PC-3 (cell line): Measurements from ENCODE around the gene MKRN3. TPM values are rescaled to one million over a fixed set of nuclear protein-coding genes. Genes with fewer than 3 reads are reported as not detected.

Experiments used
- ATAC-seq: fragments of 200-7000 bp; cut with Tn5 transposase; 2 replicates; pipeline ENCODE4 v1.9.1; 2020; ENCODE audit warnings: mild to moderate bottlenecking, moderate library complexity
- BruUV-seq: library from RNA; stranded (reverse); fragments of 400-500 nt; replicated peaks from 2 replicates; lab custom pipeline; 2021; lab: Mats Ljungman, UMichigan
- CTCF ChIA-PET: fragments of 300-600 bp; sonication (Branson Sonifier 250); formaldehyde crosslinking; loops from one replicate; lab custom pipeline; 2022; ENCODE audit warnings: antibody characterized with exemption; lab: Charles Lee
- POLR2A ChIA-PET: fragments of 300-600 bp; sonication (Branson Sonifier 250); formaldehyde crosslinking; loops from one replicate; lab custom pipeline; 2022; ENCODE audit warnings: antibody characterized with exemption; ENCODE audit not compliant: unreplicated experiment; lab: Charles Lee
- DNase-seq: peaks from one replicate; pipeline ENCODE4 v3.0.0-alpha.2; 2015
- H2AFZ ChIP-seq: fragments of 300-600 bp; sonication (generic); 2 replicates; pipeline ENCODE4 v1.6.0; 2016; ENCODE audit warnings: antibody characterized with exemption, low read length
- H3F3A ChIP-seq: fragments of 300-600 bp; sonication (generic); one replicate; pipeline ENCODE4 v1.6.0; 2017; ENCODE audit warnings: antibody characterized with exemption, low read length, control low read depth, mild to moderate bottlenecking; ENCODE audit not compliant: unreplicated experiment
- H3K27ac ChIP-seq: fragments of 300-600 bp; sonication (generic); 2 replicates; pipeline ENCODE4 v1.5.1; 2016; ENCODE audit warnings: mild to moderate bottlenecking, low read length
- H3K27me3 ChIP-seq: fragments of 300-600 bp; sonication (generic); 2 replicates; pipeline ENCODE4 v1.6.1; 2016; ENCODE audit warnings: low read length, mixed read lengths
- H3K36me3 ChIP-seq: fragments of 300-600 bp; sonication (generic); 2 replicates; pipeline ENCODE4 v1.6.1; 2016; ENCODE audit warnings: low read depth, mixed run types, low read length, mixed read lengths
- H3K4me1 ChIP-seq: fragments of 300-600 bp; sonication (generic); 2 replicates; pipeline ENCODE4 v1.5.1; 2016; ENCODE audit warnings: low read length; ENCODE audit not compliant: insufficient read depth
- H3K4me2 ChIP-seq: fragments of 300-600 bp; sonication (generic); 2 replicates; pipeline ENCODE4 v1.6.0; 2016; ENCODE audit warnings: low read length
- H3K4me3 ChIP-seq: fragments of 300-600 bp; sonication (generic); 2 replicates; pipeline ENCODE4 v1.5.1; 2016; ENCODE audit warnings: mild to moderate bottlenecking, low read length, mixed read lengths
- H3K79me2 ChIP-seq: fragments of 300-600 bp; sonication (generic); 2 replicates; pipeline ENCODE4 v1.6.1; 2017; ENCODE audit warnings: low read length, mixed read lengths
- H3K9ac ChIP-seq: fragments of 300-600 bp; sonication (generic); 2 replicates; pipeline ENCODE4 v1.6.0; 2016; ENCODE audit warnings: mild to moderate bottlenecking, low read length
- H3K9me2 ChIP-seq: fragments of 300-600 bp; sonication (generic); replicated peaks from 2 replicates; pipeline ENCODE4 v1.6.1; 2016; ENCODE audit warnings: mixed run types, low read length, mixed read lengths
- H3K9me3 ChIP-seq: fragments of 300-600 bp; sonication (generic); 2 replicates; pipeline ENCODE4 v1.6.1; 2016; ENCODE audit warnings: low read length, mixed read lengths
- H4K20me1 ChIP-seq: fragments of 300-600 bp; sonication (generic); 2 replicates; pipeline ENCODE4 v1.6.1; 2016; ENCODE audit warnings: low read length, mixed read lengths
- EZH2 ChIP-seq: fragments of 300-600 bp; sonication (generic); IDR thresholded peaks from one replicate; pipeline ENCODE4 v1.6.1; 2017; ENCODE audit warnings: antibody characterized with exemption, mild to moderate bottlenecking, low read length; ENCODE audit not compliant: unreplicated experiment
- EZH2phosphoT487 ChIP-seq: fragments of 300-600 bp; sonication (generic); IDR thresholded peaks from 2 replicates; pipeline ENCODE4 v1.6.1; 2018; ENCODE audit warnings: mild to moderate bottlenecking, antibody characterized with exemption, low read length, borderline replicate concordance
- intact Hi-C: fragments of 100-400 bp; cut with micrococcal nuclease; formaldehyde crosslinking; loops from 2 replicates; pipeline ENCODE4 v1.9.0; 2023
- total RNA-seq: library from RNA; depleted of rRNA; stranded (reverse); fragments of >200 nt; gene quantifications from 2 replicates; pipeline ENCODE4 v1.2.3, GENCODE V29; 2014
- TF ChIP-seq, protein P1 (sequence below): fragments of 300-600 bp; sonication (generic); conservative IDR thresholded peaks from 2 replicates; pipeline ENCODE4 v1.5.1; 2017; ENCODE audit warnings: antibody characterized with exemption, low read depth, mild to moderate bottlenecking, low read length

MKRN3 gene
- total RNA-seq, 1 experiment from 2014 or later: 0.18 TPM

- POLR2A ChIA-PET: no interaction called here
- no peaks in the 10 kb centered on the region for H4K20me1 ChIP-seq
- no peak overlapping the region for H3K27ac ChIP-seq
- CTCF ChIA-PET: no interaction called here
- no peaks in the 10 kb centered on the region for H3K36me3 ChIP-seq
- H3F3A ChIP-seq: no peaks in the 10 kb centered on the region
- no peak overlapping the region for H3K4me2 ChIP-seq
- no peaks in the 10 kb centered on the region for H3K27me3 ChIP-seq
- no TSS peak for BruUV-seq
- no peak overlapping the region for H3K4me3 ChIP-seq
- TF ChIP-seq EZH2phosphoT487 (no peak), EZH2 (no peak)
- TF ChIP-seq, protein P1, sequence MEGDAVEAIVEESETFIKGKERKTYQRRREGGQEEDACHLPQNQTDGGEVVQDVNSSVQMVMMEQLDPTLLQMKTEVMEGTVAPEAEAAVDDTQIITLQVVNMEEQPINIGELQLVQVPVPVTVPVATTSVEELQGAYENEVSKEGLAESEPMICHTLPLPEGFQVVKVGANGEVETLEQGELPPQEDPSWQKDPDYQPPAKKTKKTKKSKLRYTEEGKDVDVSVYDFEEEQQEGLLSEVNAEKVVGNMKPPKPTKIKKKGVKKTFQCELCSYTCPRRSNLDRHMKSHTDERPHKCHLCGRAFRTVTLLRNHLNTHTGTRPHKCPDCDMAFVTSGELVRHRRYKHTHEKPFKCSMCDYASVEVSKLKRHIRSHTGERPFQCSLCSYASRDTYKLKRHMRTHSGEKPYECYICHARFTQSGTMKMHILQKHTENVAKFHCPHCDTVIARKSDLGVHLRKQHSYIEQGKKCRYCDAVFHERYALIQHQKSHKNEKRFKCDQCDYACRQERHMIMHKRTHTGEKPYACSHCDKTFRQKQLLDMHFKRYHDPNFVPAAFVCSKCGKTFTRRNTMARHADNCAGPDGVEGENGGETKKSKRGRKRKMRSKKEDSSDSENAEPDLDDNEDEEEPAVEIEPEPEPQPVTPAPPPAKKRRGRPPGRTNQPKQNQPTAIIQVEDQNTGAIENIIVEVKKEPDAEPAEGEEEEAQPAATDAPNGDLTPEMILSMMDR: no peak
- no peak overlapping the region for H2AFZ ChIP-seq
- DNase-seq (no peak), ATAC-seq (no peak)
- H3K4me1 ChIP-seq: no peaks in the 10 kb centered on the region
- H3K9me3 ChIP-seq: no peaks in the 10 kb centered on the region
- H3K79me2 ChIP-seq: no peaks in the 10 kb centered on the region
- intact Hi-C loops: no loop called here
- H3K9me2 ChIP-seq: no peaks in the 10 kb centered on the region
- no peak overlapping the region for H3K9ac ChIP-seq
Measured at GRCh38 chr15:23578521-23579150, 13.2 kb downstream of the MKRN3 start.

DNA sequence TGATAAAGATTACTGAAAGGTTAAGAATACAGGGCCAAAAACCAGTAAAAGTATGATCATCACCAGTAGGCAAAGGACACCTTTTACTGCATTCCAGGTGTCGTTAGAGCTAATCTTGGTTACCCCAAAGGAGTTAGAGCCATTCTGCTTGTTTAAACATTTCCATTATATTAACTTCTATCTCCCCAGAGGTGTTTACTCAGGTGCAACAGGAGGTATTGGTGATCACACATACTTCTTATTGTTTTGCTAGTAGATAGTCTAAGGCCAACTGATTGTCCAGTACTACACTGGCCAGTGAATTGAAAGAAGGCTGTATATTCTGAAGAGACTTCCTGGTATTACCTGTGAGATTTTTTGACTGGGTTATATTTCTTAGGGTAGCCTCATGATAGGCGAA, 22.8 kb downstream of the MKRN3 start:
- H2AFZ ChIP-seq: no peak overlapping the region
- DNase-seq (no peak), ATAC-seq (no peak)
- no peaks in the 10 kb centered on the region for H3K9me3 ChIP-seq
- H3K4me3 ChIP-seq: no peak overlapping the region
- POLR2A ChIA-PET: no interaction called here
- intact Hi-C loops: no loop called here
- no peak overlapping the region for H3K9ac ChIP-seq
- no peak overlapping the region for H3K4me2 ChIP-seq
- H4K20me1 ChIP-seq: no peaks in the 10 kb centered on the region
- H3K79me2 ChIP-seq: no peaks in the 10 kb centered on the region
- BruUV-seq: no TSS peak
- H3K9me2 ChIP-seq: no peaks in the 10 kb centered on the region
- H3K36me3 ChIP-seq: no peaks in the 10 kb centered on the region
- H3F3A ChIP-seq: no peaks in the 10 kb centered on the region
- TF ChIP-seq EZH2phosphoT487 (no peak), EZH2 (no peak)
- TF ChIP-seq, protein P1: no peak
- H3K27me3 ChIP-seq: no peaks in the 10 kb centered on the region
- no peak overlapping the region for H3K27ac ChIP-seq
- no peaks in the 10 kb centered on the region for H3K4me1 ChIP-seq
- CTCF ChIA-PET: no interaction called here

DNA sequence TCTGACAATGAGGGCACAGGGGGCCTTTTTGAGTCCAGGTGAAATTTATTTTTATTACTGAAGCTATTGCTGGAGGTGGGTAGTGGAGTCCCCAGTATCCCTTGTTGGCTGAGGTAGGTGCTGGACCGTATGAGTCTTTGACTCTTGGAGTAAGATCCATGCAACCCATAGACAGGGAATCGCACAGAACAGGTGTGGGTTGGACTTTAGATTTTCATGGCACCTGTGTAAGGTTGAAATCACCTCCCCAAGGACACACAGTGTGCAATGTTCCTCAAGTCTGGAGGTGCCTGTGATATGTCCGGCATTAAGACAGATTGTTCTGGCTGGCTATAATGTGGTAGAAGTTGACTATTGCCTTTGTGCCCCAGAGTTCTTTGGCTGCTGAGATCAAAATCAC, 23.5 kb downstream of the MKRN3 start:
- Histone ChIP-seq H3K9me2 (no peaks in the 10 kb centered on the region), H3K9ac (no peak overlapping the region), H3K9me3 (no peaks in the 10 kb centered on the region), H3K79me2 (no peaks in the 10 kb centered on the region), H3K4me3 (no peak overlapping the region), H3K36me3 (no peaks in the 10 kb centered on the region), H2AFZ (no peak overlapping the region), H3K4me2 (no peak overlapping the region), H4K20me1 (no peaks in the 10 kb centered on the region), H3K4me1 (no peaks in the 10 kb centered on the region), H3K27ac (no peak overlapping the region), H3K27me3 (no peaks in the 10 kb centered on the region), H3F3A (no peaks in the 10 kb centered on the region)
- no peak for DNase-seq
- intact Hi-C loops: no loop called here
- ChIA-PET CTCF (no interaction called here), POLR2A (no interaction called here)
- no peak for ATAC-seq
- TF ChIP-seq, protein P1: no peak
- no peak for TF ChIP-seq EZH2phosphoT487
- TF ChIP-seq EZH2: no peak
- no TSS peak for BruUV-seq
